ENCODE data around the gene THSD4. TPM values are rescaled to one million over a fixed set of nuclear protein-coding genes. Genes with fewer than 3 reads are reported as not detected.

THSD4 gene
- total RNA-seq, 2 experiments from 2014 or later = not detected

DNA sequence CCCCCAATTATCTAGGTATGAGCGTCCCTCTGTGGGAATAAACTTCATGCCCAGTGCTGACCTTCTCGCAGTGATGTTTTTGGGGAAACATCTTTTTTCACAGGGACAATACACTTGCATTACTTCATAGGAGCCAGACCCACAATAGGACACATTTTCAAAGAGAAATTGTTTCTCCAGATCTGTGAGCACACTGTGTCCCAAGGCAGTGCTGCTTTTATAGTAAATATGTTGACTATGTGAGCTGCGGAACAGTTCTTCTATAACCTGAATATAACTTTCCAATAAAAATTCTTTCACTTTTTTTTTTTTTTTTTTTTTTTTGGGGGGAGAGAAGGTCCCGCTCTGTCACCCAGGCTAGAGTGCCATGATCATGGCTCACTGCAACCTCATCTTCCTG, 17.4 kb upstream of the THSD4 start:
- intact Hi-C loops (cut with DNase I, micrococcal nuclease) = no loop called here
- no peak overlapping the region for H3K27ac Mint-ChIP-seq
- no peaks in the 10 kb centered on the region for H3K36me3 ChIP-seq (ENCODE audit: insufficient read depth, low read length)
- H3K36me3 Mint-ChIP-seq (ENCODE audit: low read depth) = no peaks in the 10 kb centered on the region
- H3K9me3 ChIP-seq (ENCODE audit: control insufficient read depth in 1 of 2, insufficient read depth in 1 of 2, low read length in 2 of 2) = no peaks in the 10 kb centered on the region
- H3K4me1 Mint-ChIP-seq (ENCODE audit: low read depth) = no peaks in the 10 kb centered on the region
- TF ChIP-seq, protein P1, sequence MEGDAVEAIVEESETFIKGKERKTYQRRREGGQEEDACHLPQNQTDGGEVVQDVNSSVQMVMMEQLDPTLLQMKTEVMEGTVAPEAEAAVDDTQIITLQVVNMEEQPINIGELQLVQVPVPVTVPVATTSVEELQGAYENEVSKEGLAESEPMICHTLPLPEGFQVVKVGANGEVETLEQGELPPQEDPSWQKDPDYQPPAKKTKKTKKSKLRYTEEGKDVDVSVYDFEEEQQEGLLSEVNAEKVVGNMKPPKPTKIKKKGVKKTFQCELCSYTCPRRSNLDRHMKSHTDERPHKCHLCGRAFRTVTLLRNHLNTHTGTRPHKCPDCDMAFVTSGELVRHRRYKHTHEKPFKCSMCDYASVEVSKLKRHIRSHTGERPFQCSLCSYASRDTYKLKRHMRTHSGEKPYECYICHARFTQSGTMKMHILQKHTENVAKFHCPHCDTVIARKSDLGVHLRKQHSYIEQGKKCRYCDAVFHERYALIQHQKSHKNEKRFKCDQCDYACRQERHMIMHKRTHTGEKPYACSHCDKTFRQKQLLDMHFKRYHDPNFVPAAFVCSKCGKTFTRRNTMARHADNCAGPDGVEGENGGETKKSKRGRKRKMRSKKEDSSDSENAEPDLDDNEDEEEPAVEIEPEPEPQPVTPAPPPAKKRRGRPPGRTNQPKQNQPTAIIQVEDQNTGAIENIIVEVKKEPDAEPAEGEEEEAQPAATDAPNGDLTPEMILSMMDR (IDR thresholded peaks at IDR 0.05) = no peak
- peaks cover 14% of the 10 kb centered on the region for H3K27me3 Mint-ChIP-seq
- H3K4me3 Mint-ChIP-seq = no peak overlapping the region
- H3K4me1 ChIP-seq (ENCODE audit: insufficient read depth, low read length) = no peaks in the 10 kb centered on the region
- no peak for DNase-seq
- H3K4me3 ChIP-seq (ENCODE audit: low read length) = no peak overlapping the region
- no peaks in the 10 kb centered on the region for H3K27me3 ChIP-seq (ENCODE audit: control insufficient read depth in 1 of 2, insufficient read depth in 2 of 2, low read length in 2 of 2)
- CTCF ChIA-PET = no interaction called here
- H3K9me3 Mint-ChIP-seq = peaks cover 3% of the 10 kb centered on the region
- POLR2A ChIA-PET = no interaction called here
- no peak for ATAC-seq (ENCODE audit: poor library complexity)
- H3K27ac ChIP-seq (ENCODE audit: low read depth in 1 of 2, low read length in 2 of 2) = no peak overlapping the region

DNA sequence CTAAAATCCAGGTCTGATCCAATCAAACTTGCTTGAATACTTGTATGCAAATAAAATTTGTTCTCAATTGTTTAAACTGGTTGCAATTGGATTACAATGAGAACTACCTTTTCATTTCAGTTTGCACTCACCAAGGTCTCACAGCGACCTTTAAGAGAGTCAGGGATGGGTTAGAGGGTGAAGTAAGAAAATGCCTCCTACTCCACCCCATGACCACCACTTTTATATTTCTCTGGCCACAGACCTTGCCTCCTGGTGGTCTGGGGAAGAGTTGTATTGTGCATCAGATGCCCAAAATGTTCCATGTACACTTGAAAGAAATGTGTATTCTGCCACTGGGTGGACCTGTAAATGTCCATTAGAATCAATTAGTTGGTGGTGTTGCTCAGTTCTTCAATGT, 16.4 kb upstream of the THSD4 start:
- Histone ChIP-seq H3K36me3 (ENCODE audit: insufficient read depth, low read length) (no peaks in the 10 kb centered on the region), H3K27ac (ENCODE audit: low read depth in 1 of 2, low read length in 2 of 2) (no peak overlapping the region), H3K4me3 (ENCODE audit: low read length) (no peak overlapping the region), H3K9me3 (ENCODE audit: control insufficient read depth in 1 of 2, insufficient read depth in 1 of 2, low read length in 2 of 2) (no peaks in the 10 kb centered on the region), H3K27me3 (ENCODE audit: control insufficient read depth in 1 of 2, insufficient read depth in 2 of 2, low read length in 2 of 2) (peaks cover 0 to 7% of the 10 kb centered on the region in 2 experiments), H3K4me1 (ENCODE audit: insufficient read depth, low read length) (no peaks in the 10 kb centered on the region)
- Mint-ChIP-seq H3K9me3 (peaks cover 3% of the 10 kb centered on the region), H3K4me3 (no peak overlapping the region), H3K36me3 (ENCODE audit: low read depth) (no peaks in the 10 kb centered on the region), H3K27me3 (peaks cover 9% of the 10 kb centered on the region), H3K27ac (no peak overlapping the region), H3K4me1 (ENCODE audit: low read depth) (no peaks in the 10 kb centered on the region)
- ATAC-seq (ENCODE audit: poor library complexity) (no peak), DNase-seq (no peak)
- TF ChIP-seq, protein P1 (IDR thresholded peaks at IDR 0.05) = no peak
- intact Hi-C loops (cut with DNase I, micrococcal nuclease) = no loop called here
- ChIA-PET CTCF (no interaction called here), POLR2A (no interaction called here)

GRCh38 chr15:71103102-71103676, 12.1 kb upstream of the THSD4 start:
- Mint-ChIP-seq H3K27ac (no peak overlapping the region), H3K27me3 (peaks cover 15% of the 10 kb centered on the region), H3K4me3 (no peak overlapping the region), H3K9me3 (no peaks in the 10 kb centered on the region), H3K4me1 (ENCODE audit: low read depth) (no peaks in the 10 kb centered on the region), H3K36me3 (ENCODE audit: low read depth) (no peaks in the 10 kb centered on the region)
- no peaks in the 10 kb centered on the region for H3K4me1 ChIP-seq (ENCODE audit: insufficient read depth, low read length)
- intact Hi-C loops (cut with DNase I, micrococcal nuclease) = no loop called here
- no peaks in the 10 kb centered on the region for H3K36me3 ChIP-seq (ENCODE audit: insufficient read depth, low read length)
- no peak overlapping the region for H3K27ac ChIP-seq (ENCODE audit: low read depth in 1 of 2, low read length in 2 of 2)
- peaks cover 0 to 7% of the 10 kb centered on the region in 2 experiments for H3K27me3 ChIP-seq (ENCODE audit: control insufficient read depth in 1 of 2, insufficient read depth in 2 of 2, low read length in 2 of 2)
- ATAC-seq (ENCODE audit: poor library complexity) = no peak
- H3K9me3 ChIP-seq (ENCODE audit: control insufficient read depth in 1 of 2, insufficient read depth in 1 of 2, low read length in 2 of 2) = no peaks in the 10 kb centered on the region
- H3K4me3 ChIP-seq (ENCODE audit: low read length) = no peak overlapping the region
- ChIA-PET CTCF (no interaction called here), POLR2A (no interaction called here)
- DNase-seq = no peak
- TF ChIP-seq, protein P1 (IDR thresholded peaks at IDR 0.05) = no peak

Measured in CD4-positive, alpha-beta T cell (primary cell).